Astrocyte (in vitro differentiated cells and primary cell): Measurements from ENCODE around the gene PI4K2A. TPM values are rescaled to one million over a fixed set of nuclear protein-coding genes. Genes with fewer than 3 reads are reported as not detected.
"Not testable (repeated sequence)": the region's sequence is repeated elsewhere in the genome, so short reads cannot be mapped to it uniquely, and the experiment has no call there.

ENCODE experiments used
- DNase-seq: peaks from one replicate; pipeline ENCODE4 v3.0.0-alpha.2; 2010; ENCODE audit warnings: low read depth
- FAIRE-seq: peaks from 2 replicates; lab custom pipeline; 2011; peaks lifted over from hg19 to GRCh38; lab: Jason Lieb, UNC
- H2AFZ ChIP-seq: 2 replicates; pipeline ENCODE4 v1.6.0; 2012; ENCODE audit warnings: low read depth, low read length, inconsistent platforms
- H3K27ac ChIP-seq: 2 replicates; pipeline ENCODE4 v1.5.1; 2011; ENCODE audit warnings: low read depth, low read length, inconsistent platforms
- H3K27me3 ChIP-seq: 2 replicates; pipeline ENCODE4 v1.6.0; 2011; ENCODE audit warnings: low read length, inconsistent platforms; ENCODE audit not compliant: insufficient read depth
- H3K36me3 ChIP-seq: 2 replicates; pipeline ENCODE4 v1.5.1; 2011; ENCODE audit warnings: low read length, inconsistent platforms; ENCODE audit not compliant: insufficient read depth
- H3K4me1 ChIP-seq: 2 replicates; pipeline ENCODE4 v1.5.1; 2011; ENCODE audit warnings: low read length, inconsistent platforms; ENCODE audit not compliant: insufficient read depth
- H3K4me2 ChIP-seq: 2 replicates; pipeline ENCODE4 v1.6.0; 2012; ENCODE audit warnings: low read length, inconsistent platforms
- H3K4me3 ChIP-seq: 2 replicates; pipeline ENCODE4 v1.5.1; 2011; ENCODE audit warnings: low read depth, mild to moderate bottlenecking, low read length, inconsistent platforms; ENCODE audit not compliant: insufficient read depth
- H3K79me2 ChIP-seq: 2 replicates; pipeline ENCODE4 v1.6.0; 2012; ENCODE audit warnings: mild to moderate bottlenecking, low read length, inconsistent platforms; ENCODE audit not compliant: insufficient read depth
- H3K9ac ChIP-seq: 2 replicates; pipeline ENCODE4 v1.6.0; 2012; ENCODE audit warnings: mild to moderate bottlenecking, low read length, inconsistent platforms
- H3K9me3 ChIP-seq: 2 replicates; pipeline ENCODE4 v1.5.1; 2012; ENCODE audit warnings: low read depth, mild to moderate bottlenecking, low read length, inconsistent platforms; ENCODE audit not compliant: insufficient read depth
- H4K20me1 ChIP-seq: 2 replicates; pipeline ENCODE4 v1.6.0; 2012; ENCODE audit warnings: low read length, inconsistent platforms; ENCODE audit not compliant: insufficient read depth
- H3K27ac Mint-ChIP-seq: one replicate; pipeline ENCODE4 v1.8.0; 2021; ENCODE audit warnings: mild to moderate bottlenecking, mixed read lengths; ENCODE audit not compliant: unreplicated experiment
- H3K27me3 Mint-ChIP-seq: one replicate; pipeline ENCODE4 v1.8.0; 2021; ENCODE audit warnings: low read depth, mixed read lengths; ENCODE audit not compliant: unreplicated experiment
- H3K36me3 Mint-ChIP-seq: one replicate; pipeline ENCODE4 v1.8.0; 2021; ENCODE audit warnings: low read depth, mixed read lengths; ENCODE audit not compliant: unreplicated experiment
- H3K4me1 Mint-ChIP-seq: one replicate; pipeline ENCODE4 v1.8.0; 2021; ENCODE audit warnings: low read depth, mixed read lengths; ENCODE audit not compliant: unreplicated experiment
- H3K4me3 Mint-ChIP-seq: one replicate; pipeline ENCODE4 v1.8.0; 2021; ENCODE audit warnings: mild to moderate bottlenecking, moderate library complexity, mixed read lengths; ENCODE audit not compliant: unreplicated experiment
- H3K9me3 Mint-ChIP-seq: one replicate; pipeline ENCODE4 v1.8.0; 2021; ENCODE audit warnings: mild to moderate bottlenecking, mixed read lengths; ENCODE audit not compliant: unreplicated experiment
- CTCF ChIP-seq: IDR thresholded peaks from 2 replicates; pipeline ENCODE4 v1.5.1; 2011; ENCODE audit warnings: low read depth, mild to moderate bottlenecking, inconsistent platforms, low read length, moderate library complexity; ENCODE audit not compliant: insufficient read depth
- EZH2 ChIP-seq: IDR thresholded peaks from 2 replicates; pipeline ENCODE4 v1.6.1; 2012; ENCODE audit warnings: mild to moderate bottlenecking, low read length, inconsistent platforms; ENCODE audit not compliant: insufficient read depth
- total RNA-seq: library from RNA; stranded (reverse); gene quantifications from 2 replicates; pipeline ENCODE4 v1.2.1, GENCODE V29; 2021

PI4K2A gene
- total RNA-seq, 1 donor from 2014 or later: 37.8 TPM

GRCh38 chr10:97644936-97645335 is 4.5 kb downstream of the PI4K2A start:
- Histone ChIP-seq H3K36me3 (peaks cover 9% of the 10 kb centered on the region), H3K27me3 (no peaks in the 10 kb centered on the region), H3K4me2 (no peak overlapping the region), H3K4me3 (no peak overlapping the region), H4K20me1 (peaks cover 29% of the 10 kb centered on the region), H3K9ac (no peak overlapping the region), H3K79me2 (peaks cover 56% of the 10 kb centered on the region), H3K9me3 (no peaks in the 10 kb centered on the region), H2AFZ (no peak overlapping the region), H3K4me1 (peaks cover 29% of the 10 kb centered on the region), H3K27ac (no peak overlapping the region)
- no peaks in the 10 kb centered on the region for H3K9me3 Mint-ChIP-seq
- H3K36me3 Mint-ChIP-seq: peaks cover 12% of the 10 kb centered on the region
- TF ChIP-seq EZH2 (no peak), CTCF (no peak)
- no peak for DNase-seq
- FAIRE-seq: no peak
- H3K4me1 Mint-ChIP-seq: peaks cover 25% of the 10 kb centered on the region
- H3K27ac Mint-ChIP-seq: no peak overlapping the region
- H3K4me3 Mint-ChIP-seq: no peak overlapping the region
- H3K27me3 Mint-ChIP-seq: no peaks in the 10 kb centered on the region

- Mint-ChIP-seq H3K4me3 (no peak overlapping the region), H3K27ac (no peak overlapping the region), H3K9me3 (no peaks in the 10 kb centered on the region), H3K36me3 (peaks cover 15% of the 10 kb centered on the region), H3K27me3 (no peaks in the 10 kb centered on the region), H3K4me1 (peaks cover 33% of the 10 kb centered on the region)
- peaks cover 22% of the 10 kb centered on the region for H3K4me1 ChIP-seq
- no peak overlapping the region for H3K4me3 ChIP-seq
- H3K79me2 ChIP-seq: peaks cover 57% of the 10 kb centered on the region
- H3K9me3 ChIP-seq: no peaks in the 10 kb centered on the region
- DNase-seq (peak; percentile 51), FAIRE-seq (peak; percentile 26)
- H4K20me1 ChIP-seq: peaks cover 14% of the 10 kb centered on the region
- H3K36me3 ChIP-seq: peaks cover 17% of the 10 kb centered on the region
- H3K27ac ChIP-seq: no peak overlapping the region
- H2AFZ ChIP-seq: no peak overlapping the region
- H3K27me3 ChIP-seq: no peaks in the 10 kb centered on the region
- TF ChIP-seq EZH2: no peak
- no peak for TF ChIP-seq CTCF
- H3K4me2 ChIP-seq: peak overlapping the region; percentile 44
- H3K9ac ChIP-seq: no peak overlapping the region
Observed at GRCh38 chr10:97647556-97647955, 7.1 kb downstream of the PI4K2A start.

- H3K4me3 ChIP-seq: peak overlapping the region; percentile 23
- DNase-seq: peak; percentile 95
- peak overlapping the region; percentile 59 for H3K9ac ChIP-seq
- H3K4me2 ChIP-seq: peak overlapping the region; percentile 72
- TF ChIP-seq EZH2: no peak
- TF ChIP-seq CTCF: no peak
- peaks cover 25% of the 10 kb centered on the region for H3K36me3 ChIP-seq
- peaks cover 45% of the 10 kb centered on the region for H3K79me2 ChIP-seq
- H3K36me3 Mint-ChIP-seq: peaks cover 21% of the 10 kb centered on the region
- no peaks in the 10 kb centered on the region for H3K27me3 ChIP-seq
- peak overlapping the region; percentile 70 for H3K4me3 Mint-ChIP-seq
- peaks cover 20% of the 10 kb centered on the region for H3K4me1 ChIP-seq
- H4K20me1 ChIP-seq: peaks cover 2% of the 10 kb centered on the region
- H3K4me1 Mint-ChIP-seq: peaks cover 25% of the 10 kb centered on the region
- H2AFZ ChIP-seq: peak overlapping the region; percentile 22
- H3K9me3 Mint-ChIP-seq: no peaks in the 10 kb centered on the region
- H3K9me3 ChIP-seq: no peaks in the 10 kb centered on the region
- FAIRE-seq: peak; percentile 89
- peak overlapping the region; percentile 97 for H3K27ac Mint-ChIP-seq
- peak overlapping the region; percentile 85 for H3K27ac ChIP-seq
- no peaks in the 10 kb centered on the region for H3K27me3 Mint-ChIP-seq
Observed at GRCh38 chr10:97648562-97649404, 8.3 kb downstream of the PI4K2A start.

GRCh38 chr10:97649405-97649750 is 8.9 kb downstream of the PI4K2A start:
- H3K9me3 ChIP-seq, H3K4me3 ChIP-seq, H4K20me1 ChIP-seq, H2AFZ ChIP-seq, FAIRE-seq, DNase-seq, H3K27me3 ChIP-seq, H3K27me3 Mint-ChIP-seq, H3K9me3 Mint-ChIP-seq: not testable (repeated sequence)
- Histone ChIP-seq H3K4me2 (peak overlapping the region; percentile 72), H3K9ac (peak overlapping the region; percentile 59), H3K27ac (peak overlapping the region; percentile 85), H3K79me2 (peaks cover 43% of the 10 kb centered on the region), H3K36me3 (peaks cover 27% of the 10 kb centered on the region), H3K4me1 (peaks cover 20% of the 10 kb centered on the region)
- peak overlapping the region; percentile 70 for H3K4me3 Mint-ChIP-seq
- H3K36me3 Mint-ChIP-seq: peaks cover 24% of the 10 kb centered on the region
- H3K4me1 Mint-ChIP-seq: peaks cover 25% of the 10 kb centered on the region
- H3K27ac Mint-ChIP-seq: peak overlapping the region; percentile 97
